HG03097 (cell line): ENCODE results near the gene YAE1.

Experiments
- ATAC-seq: cut with Tn5 transposase; IDR thresholded peaks from one replicate; pipeline ENCODE4 v1.9.1; 2021; ENCODE audit not compliant: unreplicated experiment, low FRiP score

Gene YAE1

DNA sequence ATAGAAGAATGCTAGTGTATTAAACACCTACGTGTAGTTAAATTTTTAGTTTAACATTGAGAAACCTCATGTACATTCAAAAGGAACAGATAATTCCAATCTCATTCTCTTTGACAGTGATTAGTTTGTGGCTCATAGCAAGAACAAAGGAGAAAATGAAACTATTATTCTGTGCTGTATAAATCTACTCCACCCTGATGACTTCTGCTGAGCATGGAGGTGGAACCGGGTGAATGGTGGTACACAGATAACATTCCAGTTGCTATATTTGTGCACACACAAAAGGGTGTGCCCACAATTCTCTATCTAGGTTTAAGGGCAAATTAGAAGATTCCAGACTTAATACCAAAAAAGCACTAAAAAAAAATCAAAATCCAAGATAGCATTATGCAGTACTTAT lies 40.1 kb downstream of the YAE1 start:
- ATAC-seq, result no peak

DNA sequence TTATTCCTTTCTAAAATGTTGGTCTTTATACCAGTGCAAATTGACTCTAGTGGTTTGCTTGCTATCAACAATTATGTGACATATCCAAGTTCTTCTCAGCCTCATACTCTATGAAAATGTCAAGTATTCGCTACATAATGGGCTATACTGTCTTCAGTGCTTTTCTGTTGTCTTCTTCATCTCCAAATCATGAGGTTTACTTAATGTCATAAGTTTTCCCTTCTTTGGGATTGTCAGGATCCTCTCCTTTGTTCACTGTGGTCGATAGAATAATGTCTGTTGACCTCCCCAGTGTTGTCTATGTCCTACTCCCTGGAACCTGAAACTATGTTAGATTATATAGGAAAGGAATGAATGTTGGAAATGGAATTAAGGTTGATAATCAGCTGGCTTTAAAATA lies 40.7 kb downstream of the YAE1 start:
- ATAC-seq, result no peak

DNA sequence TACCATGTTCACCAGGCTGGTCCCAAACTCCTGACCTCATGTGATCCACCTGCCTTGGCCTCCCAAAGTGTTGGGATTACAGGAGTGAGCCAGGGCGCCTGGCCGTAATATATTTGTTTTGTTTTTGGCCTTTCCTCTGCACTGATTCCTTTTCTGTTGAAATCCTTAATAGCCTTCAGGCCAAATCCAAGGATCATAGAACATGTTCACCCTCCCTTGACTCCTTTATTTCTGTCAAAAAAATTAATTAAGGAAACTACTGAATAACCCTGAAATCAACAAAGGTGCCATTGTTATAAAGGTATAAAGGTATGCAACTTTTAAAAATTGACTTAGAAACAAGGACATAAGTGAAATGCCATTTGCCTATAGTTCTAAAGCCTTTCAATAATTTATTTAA lies 41.7 kb downstream of the YAE1 start:
- ATAC-seq, result no peak

DNA sequence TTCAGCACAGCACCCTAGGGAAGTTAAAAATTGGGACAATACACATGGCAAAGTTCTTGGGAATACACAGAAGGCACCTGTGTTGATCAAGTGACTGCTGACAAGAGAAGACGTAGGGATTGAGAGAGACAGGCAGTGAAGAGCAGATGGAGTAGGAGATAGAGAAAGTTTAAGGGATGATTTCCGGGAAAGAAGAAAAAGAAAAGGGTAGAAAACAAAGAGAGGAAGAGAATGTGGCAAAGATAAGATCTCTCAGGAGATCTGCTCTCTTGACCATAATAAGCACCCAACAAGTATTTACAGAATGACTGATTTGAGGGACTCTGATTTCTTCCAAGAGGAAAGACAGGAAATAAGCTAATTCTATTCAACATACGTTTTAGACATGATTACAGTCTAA lies 42.1 kb downstream of the YAE1 start:
- ATAC-seq, result no peak

DNA sequence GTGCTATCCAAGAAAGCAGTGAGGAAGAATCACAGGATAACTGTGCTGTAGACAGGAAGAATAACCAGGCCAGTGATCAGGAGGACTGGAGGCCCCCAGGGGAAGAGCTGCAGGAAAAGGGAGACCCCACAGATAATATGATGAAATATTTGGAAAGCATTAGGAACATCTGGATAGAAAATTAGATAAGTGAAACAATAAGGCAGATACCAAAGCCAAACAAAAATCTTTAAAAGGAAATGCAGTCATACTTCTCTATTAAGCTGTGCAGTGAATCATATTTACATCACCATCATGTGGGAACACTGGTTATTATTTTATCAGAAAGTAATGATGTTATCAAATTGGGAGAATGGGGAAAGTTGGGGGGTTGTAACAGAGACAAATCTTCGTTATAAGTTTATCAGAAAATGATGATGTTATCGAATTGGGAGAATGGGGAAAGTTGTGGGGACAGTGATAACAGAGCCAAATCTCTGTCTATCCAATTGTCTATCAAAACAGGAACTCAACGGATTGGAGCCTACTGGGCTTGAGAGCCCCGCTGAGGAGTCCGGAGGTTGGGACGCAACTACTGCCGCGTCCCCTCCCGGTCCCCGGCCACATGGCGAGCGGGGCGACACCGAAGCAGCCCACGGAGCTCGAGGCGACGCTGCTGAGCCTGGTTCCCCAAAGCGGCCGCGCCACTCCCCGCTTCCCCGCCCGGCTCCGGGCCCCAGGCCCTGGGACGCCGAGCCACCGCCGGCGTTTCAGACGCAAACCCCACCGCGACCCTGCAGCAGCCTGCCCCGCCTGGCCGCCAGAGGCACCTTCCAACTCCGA lies 43.1 kb downstream of the YAE1 start:
- ATAC-seq, result no peak

DNA sequence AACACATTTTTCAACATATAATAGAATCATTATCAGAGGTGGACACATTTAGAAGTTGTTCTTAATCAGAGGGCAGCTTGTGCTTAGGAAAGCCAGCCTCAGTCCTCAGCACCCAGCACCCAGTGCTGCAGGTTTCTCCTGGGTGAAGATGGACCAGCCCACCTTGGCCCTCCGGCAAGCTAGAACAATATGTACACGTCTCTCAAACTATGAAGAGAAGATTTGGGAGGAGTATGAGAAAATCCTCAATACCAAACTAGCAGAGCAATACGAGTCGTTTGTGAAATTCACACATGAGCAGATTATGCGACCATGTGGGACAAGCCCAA lies 43.7 kb downstream of the YAE1 start:
- no peak for ATAC-seq

DNA sequence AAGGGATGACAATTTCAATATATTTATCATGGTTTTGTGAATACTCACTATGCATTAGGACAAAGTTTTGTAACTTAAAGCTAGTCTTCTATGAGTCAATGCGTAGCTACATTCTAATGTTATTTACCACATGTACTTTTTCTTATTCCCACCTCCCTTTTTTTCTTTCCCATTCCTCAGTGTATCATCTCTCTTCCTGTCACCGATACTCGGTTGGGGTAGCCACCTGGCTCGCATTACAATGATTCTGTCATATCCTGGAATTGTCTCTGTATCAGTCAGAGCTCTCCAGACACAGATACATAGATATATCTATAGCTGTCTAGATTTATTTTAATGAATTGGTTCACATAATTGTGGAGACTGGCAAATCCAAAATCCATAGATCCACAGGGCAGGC lies 47.4 kb downstream of the YAE1 start:
- ATAC-seq, result no peak

DNA sequence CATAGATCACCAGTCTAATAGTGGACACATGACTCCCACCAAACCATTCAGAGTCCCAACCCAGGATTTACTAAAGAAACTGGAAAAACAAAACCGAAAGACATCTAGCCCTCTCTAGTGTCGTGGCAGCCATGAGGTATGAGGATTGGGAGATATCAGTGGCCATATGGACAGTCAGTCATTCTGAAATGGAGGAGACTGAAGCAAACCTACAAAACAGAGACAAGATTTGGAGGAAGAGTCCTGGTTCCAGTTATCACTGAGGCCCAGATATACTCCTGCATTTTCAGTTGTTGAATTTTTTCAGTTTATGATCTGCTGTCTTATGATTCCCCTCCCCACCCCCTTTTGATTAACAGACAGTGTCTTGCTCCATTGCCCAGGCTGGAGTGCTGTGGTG lies 48.1 kb downstream of the YAE1 start:
- ATAC-seq, result no peak

DNA sequence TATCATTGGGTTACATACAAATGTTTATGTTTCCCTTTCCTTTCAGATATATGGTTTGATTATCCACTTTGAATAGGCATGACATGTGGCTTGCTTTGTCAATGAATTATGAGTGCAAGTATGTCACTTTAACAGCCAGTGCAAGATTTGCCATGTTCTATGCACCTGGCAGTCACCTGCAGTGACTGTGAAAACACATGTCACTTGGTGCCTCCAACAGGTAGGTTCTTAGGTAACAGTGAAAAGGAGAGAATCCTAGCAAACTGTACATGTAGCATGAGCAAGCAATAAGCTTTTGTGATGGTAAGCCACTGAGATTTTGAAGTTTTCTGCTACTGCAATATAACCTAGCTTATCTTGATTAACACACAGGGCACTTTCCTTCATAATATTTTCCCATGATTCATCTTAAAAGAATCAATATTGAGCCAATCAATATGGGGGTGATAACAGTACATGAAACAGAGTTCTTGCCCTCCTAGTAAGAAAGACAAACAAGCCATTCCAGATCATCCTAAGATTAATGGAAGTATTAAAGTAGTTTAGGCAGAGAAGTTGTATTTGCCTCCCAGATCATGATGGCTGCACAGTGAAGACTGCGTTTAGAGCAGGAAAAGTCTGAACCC lies 49.3 kb downstream of the YAE1 start:
- no peak for ATAC-seq

DNA sequence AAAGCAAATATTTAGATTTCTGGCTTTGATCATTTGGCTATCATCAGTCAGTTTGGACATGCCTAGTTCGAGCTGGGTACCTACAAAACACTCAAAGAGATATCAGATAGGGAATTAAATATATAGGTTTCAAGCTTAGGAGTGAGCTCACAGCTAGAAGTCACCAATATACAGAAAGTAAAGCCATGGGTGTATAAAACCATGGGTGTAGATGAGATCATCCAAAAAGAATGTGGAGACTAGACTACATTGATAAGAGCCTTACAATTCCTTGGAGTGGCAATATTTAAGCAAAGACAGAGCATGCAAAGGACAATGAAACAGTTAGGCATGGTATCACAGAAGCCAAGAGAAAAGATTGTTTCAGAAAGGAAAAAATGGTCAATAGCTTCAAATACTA lies 49.9 kb downstream of the YAE1 start:
- no peak for ATAC-seq

DNA sequence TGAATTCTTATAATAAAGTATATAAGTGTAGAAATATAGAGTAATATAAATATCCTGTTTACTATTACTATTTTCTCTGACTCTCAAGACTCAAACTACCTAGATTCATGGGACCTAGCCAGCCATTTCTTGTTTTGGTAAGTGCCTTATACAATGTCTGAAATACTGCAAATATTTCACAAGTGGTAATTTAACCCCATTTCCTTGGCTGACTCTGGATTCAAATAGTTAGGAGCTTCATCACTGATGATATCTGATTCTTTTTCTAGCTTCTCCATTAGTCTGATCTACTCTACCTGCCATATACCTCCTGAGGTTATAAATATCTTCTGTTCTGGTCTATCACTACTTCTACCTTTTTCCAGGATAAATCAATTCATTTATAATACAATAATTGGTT lies 50.8 kb downstream of the YAE1 start:
- ATAC-seq, result no peak

DNA sequence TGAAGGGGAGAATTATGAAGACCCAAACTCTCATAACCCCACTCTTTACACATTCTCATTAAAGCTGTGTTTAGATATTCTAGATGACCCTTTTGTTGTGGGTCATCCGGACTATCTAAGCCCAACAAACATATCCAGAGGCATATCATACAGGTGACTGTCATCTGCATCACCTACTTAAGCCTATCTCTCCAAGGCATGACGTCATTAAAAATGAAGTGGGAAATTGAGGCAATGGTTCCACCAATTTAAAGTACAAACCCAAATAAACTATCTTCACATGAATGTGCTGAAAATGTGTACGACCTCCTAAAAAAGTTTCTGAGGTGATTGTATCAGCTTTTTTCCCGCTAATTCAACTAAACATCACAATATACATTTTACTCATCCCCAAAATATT lies 52.7 kb downstream of the YAE1 start:
- ATAC-seq, result no peak

DNA sequence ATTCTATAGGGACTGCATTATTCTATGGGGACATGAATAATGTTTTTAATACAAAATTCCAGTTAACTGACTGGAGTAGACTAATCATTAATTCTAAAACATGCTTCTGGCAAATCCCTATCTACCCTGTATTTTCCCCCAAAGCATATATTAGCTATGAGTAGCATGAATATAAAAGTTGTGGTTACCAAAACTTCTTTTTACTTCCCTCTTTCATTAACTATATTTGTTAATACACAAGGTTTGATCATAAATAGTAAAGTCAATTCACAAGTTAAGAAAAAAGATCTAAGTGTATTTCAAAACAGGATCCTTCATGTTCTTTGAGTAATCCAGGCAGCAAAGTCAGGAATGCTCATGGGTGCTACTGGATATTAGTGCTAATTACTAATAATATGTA lies 54.3 kb downstream of the YAE1 start:
- ATAC-seq, result no peak

DNA sequence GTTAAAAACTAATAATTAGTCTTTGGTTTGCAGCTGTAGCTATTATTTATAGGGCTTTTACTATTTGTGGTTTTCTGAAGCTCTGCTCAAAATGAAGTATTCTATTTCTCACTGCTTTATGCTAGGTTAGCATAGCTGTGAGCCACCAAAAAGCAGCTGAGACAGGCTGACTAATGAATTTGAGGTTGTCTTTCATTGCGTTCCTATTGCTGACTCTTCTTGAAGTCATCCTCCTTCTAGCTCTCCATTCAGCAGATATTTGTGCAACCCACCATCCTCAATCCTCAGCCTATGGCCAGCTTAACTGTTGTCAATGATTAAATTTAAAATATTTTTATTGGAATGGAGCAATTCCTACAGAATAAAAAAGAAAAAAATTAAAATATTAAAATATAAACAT lies 55.1 kb downstream of the YAE1 start:
- ATAC-seq, result no peak

DNA sequence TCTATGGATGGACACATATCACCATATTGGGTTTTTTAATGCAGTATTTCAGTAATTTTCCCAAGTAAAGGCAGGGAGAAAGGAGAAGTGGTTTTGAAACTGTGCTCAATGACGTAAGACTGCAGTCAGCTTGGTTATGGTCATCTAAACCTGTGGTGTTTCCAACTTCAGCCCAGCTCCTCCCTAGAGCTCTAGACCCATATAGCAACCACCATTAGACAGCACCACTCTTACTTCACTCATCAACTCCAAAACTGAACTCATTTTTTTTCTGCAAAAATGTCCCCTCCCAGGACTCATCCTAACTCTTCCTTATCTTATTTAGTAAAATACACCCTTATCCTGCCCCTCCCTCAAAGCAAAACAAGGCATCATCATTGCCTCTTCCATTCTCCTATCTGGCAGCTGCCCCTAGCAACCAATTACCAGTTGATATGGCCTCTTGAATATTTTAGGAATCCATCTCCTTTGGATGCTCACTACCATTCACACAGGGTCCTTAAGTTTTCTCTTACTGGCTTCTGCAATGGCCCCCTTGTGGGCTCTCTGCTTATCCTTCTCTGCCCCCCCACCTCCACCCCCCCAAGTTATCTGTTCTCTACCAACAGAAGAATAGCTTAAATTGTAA lies 55.7 kb downstream of the YAE1 start:
- no peak for ATAC-seq
